ENCODE measurements around the gene SYNGAP1. TPM values are rescaled to one million over a fixed set of nuclear protein-coding genes. Genes with fewer than 3 reads are reported as not detected.

The SYNGAP1 gene
- polyA plus RNA-seq, 2 donors: 4.1 to 18.2 TPM

Other genes starting within 250 kb of the SYNGAP1 start
- gene COL11A2, start 227.6 kb upstream of the SYNGAP1 start, polyA plus RNA-seq: 1 to 10 TPM in 1 of 2 donors, under 1 TPM in 1; 0.38 to 1.3 TPM
- 10 to 100 TPM; 24.4 to 30.0 TPM for gene RXRB, start 219.4 kb upstream of the SYNGAP1 start, polyA plus RNA-seq
- gene SLC39A7, start 219.2 kb upstream of the SYNGAP1 start, polyA plus RNA-seq: 10 to 100 TPM; 22.8 to 57.3 TPM
- gene HSD17B8, start 215.4 kb upstream of the SYNGAP1 start, polyA plus RNA-seq: 10 to 100 TPM; 16.7 to 33.7 TPM
- gene RING1, start 211.6 kb upstream of the SYNGAP1 start, polyA plus RNA-seq: 10 to 100 TPM; 26.7 to 32.4 TPM
- gene VPS52, start 148.2 kb upstream of the SYNGAP1 start, polyA plus RNA-seq: 10 to 100 TPM; 44.9 to 48.9 TPM
- gene RPS18, start 148.0 kb upstream of the SYNGAP1 start, polyA plus RNA-seq: 1,000 to 10,000 TPM; 7,154 to 7,464 TPM
- gene B3GALT4, start 142.9 kb upstream of the SYNGAP1 start, polyA plus RNA-seq: 10 to 100 TPM; 21.1 to 27.2 TPM
- gene WDR46, start 130.8 kb upstream of the SYNGAP1 start, polyA plus RNA-seq: 10 to 100 TPM; 38.6 to 44.5 TPM
- 100 to 1,000 TPM; 127 to 293 TPM for gene PFDN6, start 130.5 kb upstream of the SYNGAP1 start, polyA plus RNA-seq
- 100 to 1,000 TPM in 1 of 2 donors, 10 to 100 TPM in 1; 58.7 to 134 TPM for gene RGL2, start 121.1 kb upstream of the SYNGAP1 start, polyA plus RNA-seq
- 10 to 100 TPM; 20.1 to 39.8 TPM for gene TAPBP, start 106.0 kb upstream of the SYNGAP1 start, polyA plus RNA-seq
- gene ZBTB22, start 102.3 kb upstream of the SYNGAP1 start, polyA plus RNA-seq: 10 to 100 TPM; 10.2 to 11.6 TPM
- 10 to 100 TPM; 27.8 to 28.7 TPM for gene DAXX, start 97.1 kb upstream of the SYNGAP1 start, polyA plus RNA-seq
- gene KIFC1, start 28.2 kb upstream of the SYNGAP1 start, polyA plus RNA-seq: 10 to 100 TPM; 12.5 to 15.0 TPM
- 10 to 100 TPM; 27.3 to 46.0 TPM for gene PHF1, start 9.1 kb upstream of the SYNGAP1 start, polyA plus RNA-seq
- 100 to 1,000 TPM in 1 of 2 donors, 10 to 100 TPM in 1; 80.2 to 119 TPM for gene CUTA, start 2.0 kb upstream of the SYNGAP1 start, polyA plus RNA-seq
- gene ZBTB9, start 34.5 kb downstream of the SYNGAP1 start, polyA plus RNA-seq: 1 to 10 TPM; 3.6 to 3.9 TPM
- 10 to 100 TPM; 20.4 to 22.6 TPM for gene BAK1, start 160.2 kb downstream of the SYNGAP1 start, polyA plus RNA-seq
- gene ITPR3, start 201.3 kb downstream of the SYNGAP1 start, polyA plus RNA-seq: 10 to 100 TPM; 11.9 to 15.0 TPM

All from esophagus (tissue), 2 donors.